BJ (cell line): Measurements from ENCODE around the gene PLEKHA7. TPM values are rescaled to one million over a fixed set of nuclear protein-coding genes. Genes with fewer than 3 reads are reported as not detected.

Experiments
- CTCF ChIA-PET: fragments of 350-600 bp; formaldehyde crosslinking; extraction: SDS; loops from one replicate; lab custom pipeline; 2021; ENCODE audit warnings: antibody characterized with exemption, inconsistent platforms; lab: Yijun Ruan, JAX
- POLR2A ChIA-PET: fragments of 300-600 bp; sonication (Branson Sonifier 250); formaldehyde crosslinking; extraction: SDS; loops from one replicate; lab custom pipeline; 2021; ENCODE audit warnings: antibody characterized with exemption; lab: Charles Lee
- DNase-seq: peaks from one replicate; pipeline ENCODE4 v3.0.0-alpha.2; 2011; ENCODE audit warnings: low read depth
- H3K27me3 ChIP-seq: 2 replicates; pipeline ENCODE4 v1.6.0; 2011; ENCODE audit warnings: low read length; ENCODE audit not compliant: control insufficient read depth, insufficient read depth
- H3K36me3 ChIP-seq: 2 replicates; pipeline ENCODE4 v1.5.1; 2011; ENCODE audit warnings: low read length; ENCODE audit not compliant: control insufficient read depth, insufficient read depth
- H3K4me3 ChIP-seq: 2 replicates; pipeline ENCODE4 v1.5.1; 2011; ENCODE audit warnings: low read depth, mild to moderate bottlenecking, control low read depth, low read length
- CTCF ChIP-seq: IDR thresholded peaks from 2 replicates; pipeline ENCODE4 v1.5.1; 2011; ENCODE audit warnings: low read depth, mild to moderate bottlenecking, control low read depth, inconsistent platforms, low read length, moderate library complexity; ENCODE audit not compliant: insufficient read depth
- polyA plus RNA-seq: library from polyadenylated mRNA; depleted of rRNA; stranded (reverse); fragments of >200 nt; gene quantifications from 2 replicates; pipeline ENCODE4 v1.2.3, GENCODE V29; 2011

The PLEKHA7 gene
- polyA plus RNA-seq, 1 experiment = 0.04 TPM

DNA sequence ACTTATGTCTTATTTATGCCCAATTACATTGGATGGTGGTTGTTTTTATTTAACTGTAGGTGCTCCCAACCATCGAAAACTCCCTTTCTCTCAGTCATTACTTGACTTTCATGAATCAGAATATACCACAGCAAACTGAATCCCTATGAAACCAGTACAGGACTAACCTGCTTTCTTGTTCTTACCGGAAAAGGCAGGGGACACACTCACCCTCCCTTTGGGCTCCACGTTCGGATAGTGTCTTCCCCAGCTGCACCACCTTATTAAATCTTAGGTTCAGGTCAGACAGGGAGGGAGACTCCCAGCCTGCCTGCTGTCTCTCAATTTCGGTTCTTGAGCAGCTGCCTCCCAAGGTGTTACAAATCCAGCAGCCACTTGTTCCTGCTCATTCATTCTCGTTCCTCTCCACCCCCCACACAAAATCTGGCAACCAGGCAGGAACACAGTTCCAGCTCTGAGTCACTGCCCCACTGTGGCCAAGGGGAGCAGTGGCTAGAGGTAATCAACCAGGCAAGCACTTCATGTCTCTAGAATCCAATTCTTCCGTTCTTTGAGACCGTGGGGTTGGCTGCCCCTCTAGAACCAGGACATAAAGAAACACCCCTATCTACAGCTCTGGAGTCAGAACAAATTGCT is 133.0 kb downstream of the PLEKHA7 start:
- H3K4me3 ChIP-seq = no peak overlapping the region
- TF ChIP-seq CTCF = peak; percentile 30
- DNase-seq = no peak
- CTCF ChIA-PET = interaction anchor here (1.1 to 3.5 kb wide), 7 partner anchors 9 to 93 kb away, joined by 3 to 13 read pairs (median 4); no protein-coding TSS in a partner anchor
- no peaks in the 10 kb centered on the region; the same call in 1 of the 2 replicates for H3K27me3 ChIP-seq
- no peaks in the 10 kb centered on the region for H3K36me3 ChIP-seq
- POLR2A ChIA-PET = no interaction called here

DNA sequence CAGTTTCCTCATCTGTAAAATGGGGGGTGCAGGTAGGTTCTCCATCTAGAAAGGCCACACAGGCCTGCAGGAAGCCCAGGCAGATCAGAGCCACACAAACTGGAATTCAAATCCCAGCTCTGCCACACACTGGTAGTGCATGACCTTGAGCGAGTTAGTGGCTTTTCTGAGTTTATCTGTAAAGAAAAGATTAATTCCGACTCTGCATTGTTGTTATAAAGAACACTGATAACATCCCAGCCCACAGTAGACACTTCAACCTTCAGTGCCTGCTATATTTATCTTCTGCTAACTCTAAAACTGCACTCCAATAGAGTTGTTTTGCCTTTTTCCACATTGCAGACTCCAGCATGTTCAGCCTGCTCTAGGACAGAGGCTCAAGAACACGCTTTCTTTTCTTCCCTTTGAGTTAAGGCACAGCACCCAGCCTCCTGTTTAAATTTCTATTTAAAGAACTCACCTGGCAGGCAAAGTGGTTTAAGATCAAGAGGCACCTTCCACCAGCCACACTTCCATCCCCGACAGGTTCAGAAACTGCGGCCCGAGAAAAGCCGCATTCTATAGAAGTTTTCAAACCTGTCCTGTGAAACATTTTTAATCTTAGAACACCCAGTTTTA is 133.9 kb downstream of the PLEKHA7 start:
- no peaks in the 10 kb centered on the region; the same call in 1 of the 2 replicates for H3K27me3 ChIP-seq
- ChIA-PET POLR2A (no interaction called here), CTCF (interaction anchor here (1.2 to 3.5 kb wide), 2 partner anchors 60 to 96 kb away, joined by 4 to 13 read pairs; no protein-coding TSS in a partner anchor)
- no peak for TF ChIP-seq CTCF
- no peak for DNase-seq
- H3K4me3 ChIP-seq = no peak overlapping the region
- no peaks in the 10 kb centered on the region for H3K36me3 ChIP-seq

DNA sequence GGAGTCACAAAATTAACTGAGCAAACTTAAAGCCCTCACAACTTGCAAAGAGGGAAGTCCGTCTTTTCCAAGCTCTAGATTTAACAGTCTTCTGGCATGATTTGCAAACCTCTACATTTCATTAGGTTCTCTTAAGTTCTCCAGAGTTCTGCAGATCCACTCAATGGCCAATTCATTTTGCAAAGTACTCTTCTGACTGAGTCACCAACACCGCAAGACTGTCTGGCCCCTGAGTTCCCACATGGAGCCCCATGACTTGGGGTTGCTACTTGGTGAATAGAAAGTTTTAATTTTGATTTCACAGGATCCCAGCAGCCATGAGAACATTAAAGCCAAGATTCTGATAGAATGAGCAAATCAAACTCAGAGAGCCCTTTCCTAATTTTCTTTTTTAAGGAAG is 134.5 kb downstream of the PLEKHA7 start:
- Histone ChIP-seq H3K4me3 (no peak overlapping the region), H3K36me3 (no peaks in the 10 kb centered on the region), H3K27me3 (no peaks in the 10 kb centered on the region; the same call in 1 of the 2 replicates)
- CTCF ChIA-PET = interaction anchor here (1.2 to 3.5 kb wide), 2 partner anchors 59 to 95 kb away, joined by 4 to 13 read pairs; no protein-coding TSS in a partner anchor
- no peak for TF ChIP-seq CTCF
- POLR2A ChIA-PET = no interaction called here
- DNase-seq = no peak

GRCh38 chr11:16876837-16877236 is 137.4 kb downstream of the PLEKHA7 start:
- DNase-seq = no peak
- Histone ChIP-seq H3K4me3 (no peak overlapping the region), H3K27me3 (no peaks in the 10 kb centered on the region), H3K36me3 (no peaks in the 10 kb centered on the region)
- TF ChIP-seq CTCF = no peak
- ChIA-PET CTCF (no interaction called here), POLR2A (no interaction called here)

DNA sequence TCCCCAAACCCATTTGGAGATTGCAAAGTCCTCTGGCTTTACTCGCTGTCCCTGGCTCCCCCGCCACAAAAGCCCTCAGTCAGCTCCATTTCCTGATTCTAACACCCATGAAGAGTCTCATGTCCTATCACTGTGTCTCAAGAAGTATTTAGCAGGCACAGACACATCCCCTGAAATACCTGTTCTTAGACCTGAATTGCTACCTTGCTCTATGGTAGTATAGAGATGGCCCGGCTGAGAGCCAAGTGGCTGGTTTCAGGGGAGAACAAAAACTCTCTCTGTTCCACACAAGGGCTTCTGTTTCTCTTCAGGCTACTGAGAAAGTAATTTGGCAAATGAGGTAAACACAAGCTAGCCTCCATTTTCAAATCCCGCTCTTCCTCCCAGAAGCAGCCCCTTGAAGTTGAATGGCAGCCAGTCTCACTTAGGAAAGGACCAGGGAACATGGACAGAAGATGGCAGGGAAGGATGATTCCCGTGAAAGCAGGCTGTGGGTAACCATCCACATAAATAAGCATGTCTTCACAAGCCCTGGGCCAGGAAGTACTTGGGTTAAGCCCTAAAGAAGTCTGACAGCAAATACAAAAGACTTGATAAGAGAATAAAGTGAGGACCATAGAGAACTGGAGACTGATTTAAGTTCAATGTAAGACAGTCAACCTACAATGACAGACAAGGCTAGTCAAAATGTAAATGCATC is 138.0 kb downstream of the PLEKHA7 start:
- no peak for TF ChIP-seq CTCF
- Histone ChIP-seq H3K36me3 (no peaks in the 10 kb centered on the region), H3K27me3 (no peaks in the 10 kb centered on the region), H3K4me3 (no peak overlapping the region)
- CTCF ChIA-PET = interaction anchor here (1.4 to 1.6 kb wide), 2 partner anchors 88 to 91 kb away, joined by 3 to 5 read pairs; no protein-coding TSS in a partner anchor
- POLR2A ChIA-PET = no interaction called here
- DNase-seq = no peak
